ENCODE measurements around the gene ARL11.

ARL11 gene

GRCh38 chr13:49678191-49678914 is 50.0 kb downstream of the ARL11 start:
- TF ChIP-seq POLR2A (IDR thresholded peaks at IDR 0.05; ENCODE audit: low read length): no peak
- no peak for TF ChIP-seq GATA1 (IDR thresholded peaks at IDR 0.05; ENCODE audit: low read depth, low read length)
- DNase-seq: no peak

DNA sequence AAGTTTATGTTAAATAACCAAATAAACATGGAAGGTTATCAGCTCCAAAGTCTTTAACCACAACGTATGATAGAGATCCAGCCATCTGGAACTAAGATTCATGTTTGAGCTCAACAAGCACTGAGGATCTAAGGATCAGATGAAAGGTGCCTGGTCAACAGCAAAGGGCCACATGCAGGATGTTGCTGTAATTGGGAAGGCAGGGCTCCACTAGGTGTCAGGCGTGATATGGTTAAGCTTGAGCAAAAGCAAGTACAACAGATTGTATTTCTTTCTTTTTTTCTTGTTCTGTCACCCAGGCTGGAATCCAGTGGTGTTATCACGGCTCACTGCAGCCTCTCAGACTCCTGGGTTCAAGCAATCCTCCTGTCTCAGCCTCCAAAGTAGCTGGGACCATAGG is 50.9 kb downstream of the ARL11 start:
- peak; percentile 15 to 18 for DNase-seq
- TF ChIP-seq GATA1 (IDR thresholded peaks at IDR 0.05; ENCODE audit: low read depth, low read length) (no peak), POLR2A (IDR thresholded peaks at IDR 0.05; ENCODE audit: low read length) (no peak)

- TF ChIP-seq POLR2A (IDR thresholded peaks at IDR 0.05; ENCODE audit: low read length) (no peak), GATA1 (IDR thresholded peaks at IDR 0.05; ENCODE audit: low read depth, low read length) (no peak)
- no peak for DNase-seq
Observed at GRCh38 chr13:49681842-49682435, 53.6 kb downstream of the ARL11 start.

Data from erythroblast (primary cell).